ENCODE measurements around the gene PRDX5. TPM values are rescaled to one million over a fixed set of nuclear protein-coding genes. Genes with fewer than 3 reads are reported as not detected.
A peak's percentile ranks its signal among the peaks of the same experiment; 100 is the strongest.

Gene PRDX5
- total and polyA plus RNA-seq, 9 of the 15 experiments (the other 6 are each of a cell fraction or from before 2014, with no cell fraction given): 40.8 to 327 (median 204) TPM

GRCh38 chr11:64269540-64270220 lies 48.2 kb upstream of the PRDX5 start (continued):
- TF ChIP-seq REST (IDR thresholded peaks at IDR 0.05; ENCODE audit: borderline replicate concordance) (no peak), REST (CRISPR knock-in tag; IDR thresholded peaks at IDR 0.05; ENCODE audit: low read depth) (no peak), CTCFL (IDR thresholded peaks at IDR 0.05; ENCODE audit: borderline replicate concordance, insufficient read depth, low read depth, low read length, poor library complexity, severe bottlenecking) (no peak), POU5F1 (IDR thresholded peaks at IDR 0.05; ENCODE audit: borderline replicate concordance, low read depth, low read length, partially characterized antibody) (peak; percentile 88), RBM22 (IDR thresholded peaks at IDR 0.05; ENCODE audit: low read depth, low read length, poor library complexity, severe bottlenecking) (peak; percentile 89), KDM1A (IDR thresholded peaks at IDR 0.05) (no peak), MLX (CRISPR knock-in tag; conservative IDR thresholded peaks at IDR 0.05) (no peak), NFXL1 (CRISPR knock-in tag; IDR thresholded peaks at IDR 0.05) (no peak), MIER1 (IDR thresholded peaks at IDR 0.05; ENCODE audit: low read depth) (no peak), FOXM1 (IDR thresholded peaks at IDR 0.05; ENCODE audit: low read depth) (peak; percentile 9; the same call in 1 of the 2 replicates), FOXM1 (CRISPR knock-in tag; IDR thresholded peaks at IDR 0.05; ENCODE audit: low read depth) (no peak), SAFB (IDR thresholded peaks at IDR 0.05; ENCODE audit: borderline replicate concordance, low read depth, low read length) (no peak), ZNF655 (CRISPR knock-in tag; IDR thresholded peaks at IDR 0.05) (no peak), RBBP5 (IDR thresholded peaks at IDR 0.05; ENCODE audit: borderline replicate concordance, insufficient read depth, low read length, poor library complexity, severe bottlenecking) (peak; percentile 8), ZNF57 (CRISPR knock-in tag; IDR thresholded peaks at IDR 0.05) (no peak)
